ENCODE results near the gene DYNLRB1. TPM values are rescaled to one million over a fixed set of nuclear protein-coding genes. Genes with fewer than 3 reads are reported as not detected.
"Not testable (repeated sequence)": the region's sequence is repeated elsewhere in the genome, so short reads cannot be mapped to it uniquely, and the experiment has no call there.

The DYNLRB1 gene
- total and polyA plus RNA-seq, 10 of the 15 experiments (the other 5 are each of a cell fraction or from before 2014, with no cell fraction given), result 87.9 to 313 (median 153) TPM

DNA sequence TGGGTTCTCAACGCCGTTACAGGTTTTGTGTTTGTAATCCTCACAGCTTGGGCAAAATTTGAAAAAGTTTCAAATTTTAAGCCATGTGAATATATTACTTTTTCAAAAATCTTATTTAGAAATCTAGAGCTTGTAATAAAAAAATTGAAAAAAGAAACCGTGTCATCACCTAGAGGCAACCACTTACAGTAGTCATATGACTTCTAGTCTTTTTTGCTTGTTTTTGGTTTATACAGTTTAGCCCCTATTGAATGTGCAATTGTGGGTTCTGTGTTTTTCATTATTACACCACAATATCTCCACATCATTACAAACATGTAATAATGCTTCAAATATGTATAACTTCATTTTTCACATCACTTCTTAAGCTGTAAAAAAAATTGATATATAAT is 888 bp downstream of the DYNLRB1 start:
- no TSS peak for BruUV-seq (replicated peaks)

DNA sequence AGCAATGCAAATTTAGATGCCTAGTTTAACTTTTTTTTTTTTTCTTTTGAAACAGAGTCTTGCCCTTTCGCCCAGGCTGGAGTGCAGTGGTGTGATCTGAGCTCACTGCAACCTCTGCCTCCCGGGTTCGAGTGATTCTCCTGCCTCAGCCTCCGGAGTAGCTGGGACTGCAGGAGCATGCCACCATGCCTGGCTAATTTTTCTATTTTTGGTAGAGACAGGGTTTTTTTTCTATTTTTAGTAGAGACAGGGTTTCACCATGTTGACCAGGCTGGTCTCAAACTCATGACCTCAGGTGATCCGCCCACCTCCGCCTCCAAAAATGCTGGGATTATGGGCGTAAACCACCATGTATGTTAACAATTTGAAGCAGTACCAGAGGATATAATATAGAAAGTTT is 2.6 kb downstream of the DYNLRB1 start:
- H3K27ac ChIP-seq (ENCODE audit: control insufficient read depth, insufficient read depth); H2AFZ ChIP-seq (ENCODE audit: control insufficient read depth, low read depth, low read length); POLR2A ChIA-PET; DNase-seq (ENCODE audit: low read depth, low spot score); H3K9me3 ChIP-seq (replicated peaks; ENCODE audit: control insufficient read depth, insufficient read depth, low read length); H4K20me1 ChIP-seq (ENCODE audit: control insufficient read depth, insufficient read depth); BruUV-seq (replicated peaks); FAIRE-seq; H3K4me2 ChIP-seq (ENCODE audit: control insufficient read depth, insufficient read depth); ATAC-seq; H3K27me3 ChIP-seq (replicated peaks in 1 of 2; ENCODE audit: control insufficient read depth in 2 of 2, insufficient read depth in 2 of 2, low read length in 1 of 2); H3K9ac ChIP-seq (ENCODE audit: control insufficient read depth, insufficient read depth, low read length); H3K4me3 ChIP-seq; H3K36me3 ChIP-seq (ENCODE audit: control insufficient read depth in 2 of 2, insufficient read depth in 2 of 2, low read length in 1 of 2): not testable (repeated sequence)
- intact Hi-C loops (cut with micrococcal nuclease; ENCODE audit: unreplicated experiment) (loop anchor here (5.0 kb wide), 2 partner anchors 42 to 152 kb away; no protein-coding TSS in a partner anchor), in situ Hi-C loops (cut with MboI) (loop anchor here (5.0 kb wide), 1 partner anchor 207 kb away; no protein-coding TSS in a partner anchor)
- peaks cover 50% of the 10 kb centered on the region for H3K79me2 ChIP-seq (ENCODE audit: control insufficient read depth, insufficient read depth, low read length)
- 84% methylated on average over 7 of the region's 7 CpGs for WGBS (ENCODE audit: insufficient coverage, insufficient replicate concordance, low lambda C conversion rate, missing lambda C conversion rate)
- ChIA-PET RAD21 (ENCODE audit: unreplicated experiment) (interaction anchor here (0.8 to 5.0 kb wide), 3 partner anchors 9 to 206 kb away, joined by 3 to 45 read pairs (median 4); no protein-coding TSS in a partner anchor), CTCF (interaction anchor here (0.6 to 5.3 kb wide), 4 partner anchors 9 to 206 kb away, joined by 3 to 61 read pairs (median 10); no protein-coding TSS in a partner anchor), SMC1A (ENCODE audit: uncharacterized antibody, unreplicated experiment) (interaction anchor here (0.6 kb wide), 1 partner anchor 9 kb away, joined by 3 read pairs; no protein-coding TSS in a partner anchor)
- H3K4me1 ChIP-seq (ENCODE audit: control insufficient read depth, insufficient read depth, low read length), result peaks cover 14% of the 10 kb centered on the region

More for the DNA sequence above, 888 bp downstream of the DYNLRB1 start:
- Histone ChIP-seq H3K9me3 (replicated peaks; ENCODE audit: control insufficient read depth, insufficient read depth, low read length) (no peaks in the 10 kb centered on the region), H3K4me3 (peak overlapping the region; percentile 82), H3K27me3 (replicated peaks in 1 of 2; ENCODE audit: control insufficient read depth in 2 of 2, insufficient read depth in 2 of 2, low read length in 1 of 2) (no peaks in the 10 kb centered on the region), H3K4me2 (ENCODE audit: control insufficient read depth, insufficient read depth) (peak overlapping the region; percentile 73), H3K36me3 (ENCODE audit: control insufficient read depth in 2 of 2, insufficient read depth in 2 of 2, low read length in 1 of 2) (peaks cover 0 to 9% of the 10 kb centered on the region in 2 experiments; a peak in 1 of 4 replicates), H3K79me2 (ENCODE audit: control insufficient read depth, insufficient read depth, low read length) (peaks cover 40% of the 10 kb centered on the region), H3K27ac (ENCODE audit: control insufficient read depth, insufficient read depth) (peak overlapping the region; percentile 78), H3K4me1 (ENCODE audit: control insufficient read depth, insufficient read depth, low read length) (peaks cover 10% of the 10 kb centered on the region), H3K9ac (ENCODE audit: control insufficient read depth, insufficient read depth, low read length) (peak overlapping the region; percentile 86), H2AFZ (ENCODE audit: control insufficient read depth, low read depth, low read length) (peak overlapping the region; percentile 71), H4K20me1 (ENCODE audit: control insufficient read depth, insufficient read depth) (peaks cover 4% of the 10 kb centered on the region; the same call in 1 of the 2 replicates)
- FAIRE-seq (peak; percentile 69), ATAC-seq (no peak), DNase-seq (ENCODE audit: low read depth, low spot score) (no peak)
- ChIA-PET SMC1A (ENCODE audit: uncharacterized antibody, unreplicated experiment) (interaction anchor here (0.5 to 4.3 kb wide), 16 partner anchors 8 to 268 kb away, joined by 3 to 35 read pairs (median 3); partner anchors contain the start of gene ITCH), RAD21 (ENCODE audit: unreplicated experiment) (interaction anchor here (0.7 to 5.0 kb wide), 13 partner anchors 22 to 253 kb away, joined by 3 to 45 read pairs (median 5); partner anchors contain the start of genes ITCH and PIGU), CTCF (interaction anchor here (0.7 to 5.3 kb wide), 20 partner anchors 11 to 301 kb away, joined by 3 to 61 read pairs (median 4); partner anchors contain the start of gene TP53INP2), POLR2A (interaction anchor here (0.6 to 2.7 kb wide), 8 partner anchors 154 to 1023 kb away, joined by 3 to 21 read pairs (median 5); partner anchors contain the start of genes AHCY, ITCH and TP53INP2)
- TF ChIP-seq, protein P1, sequence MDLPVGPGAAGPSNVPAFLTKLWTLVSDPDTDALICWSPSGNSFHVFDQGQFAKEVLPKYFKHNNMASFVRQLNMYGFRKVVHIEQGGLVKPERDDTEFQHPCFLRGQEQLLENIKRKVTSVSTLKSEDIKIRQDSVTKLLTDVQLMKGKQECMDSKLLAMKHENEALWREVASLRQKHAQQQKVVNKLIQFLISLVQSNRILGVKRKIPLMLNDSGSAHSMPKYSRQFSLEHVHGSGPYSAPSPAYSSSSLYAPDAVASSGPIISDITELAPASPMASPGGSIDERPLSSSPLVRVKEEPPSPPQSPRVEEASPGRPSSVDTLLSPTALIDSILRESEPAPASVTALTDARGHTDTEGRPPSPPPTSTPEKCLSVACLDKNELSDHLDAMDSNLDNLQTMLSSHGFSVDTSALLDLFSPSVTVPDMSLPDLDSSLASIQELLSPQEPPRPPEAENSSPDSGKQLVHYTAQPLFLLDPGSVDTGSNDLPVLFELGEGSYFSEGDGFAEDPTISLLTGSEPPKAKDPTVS (IDR thresholded peaks at IDR 0.05; ENCODE audit: low read depth, low read length), result no peak
- TF ChIP-seq WRNIP1 (IDR thresholded peaks at IDR 0.05; ENCODE audit: borderline replicate concordance, low read depth, low read length) (no peak), JUND (IDR thresholded peaks at IDR 0.05; ENCODE audit: low read depth, low read length) (no peak), MTA2 (IDR thresholded peaks at IDR 0.05; ENCODE audit: low read depth) (no peak), TCF12 (IDR thresholded peaks at IDR 0.05; ENCODE audit: low read depth, low read length) (no peak), ZNF207 (IDR thresholded peaks at IDR 0.05; ENCODE audit: borderline replicate concordance) (no peak), SRF (IDR thresholded peaks at IDR 0.05; ENCODE audit: low read depth in 2 of 2, low read length in 2 of 2) (no peak), ZSCAN29 (IDR thresholded peaks at IDR 0.05) (no peak), IRF4 (IDR thresholded peaks at IDR 0.05; ENCODE audit: low read depth, low read length) (no peak), NR2C1 (IDR thresholded peaks at IDR 0.05) (no peak), ZNF274 (IDR thresholded peaks at IDR 0.05; ENCODE audit: insufficient read depth, insufficient read length) (no peak)
- TF ChIP-seq, protein P2, sequence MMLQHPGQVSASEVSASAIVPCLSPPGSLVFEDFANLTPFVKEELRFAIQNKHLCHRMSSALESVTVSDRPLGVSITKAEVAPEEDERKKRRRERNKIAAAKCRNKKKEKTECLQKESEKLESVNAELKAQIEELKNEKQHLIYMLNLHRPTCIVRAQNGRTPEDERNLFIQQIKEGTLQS (IDR thresholded peaks at IDR 0.05; ENCODE audit: borderline replicate concordance, extremely low read depth, low read depth, low read length), result no peak
- TF ChIP-seq, protein P3, sequence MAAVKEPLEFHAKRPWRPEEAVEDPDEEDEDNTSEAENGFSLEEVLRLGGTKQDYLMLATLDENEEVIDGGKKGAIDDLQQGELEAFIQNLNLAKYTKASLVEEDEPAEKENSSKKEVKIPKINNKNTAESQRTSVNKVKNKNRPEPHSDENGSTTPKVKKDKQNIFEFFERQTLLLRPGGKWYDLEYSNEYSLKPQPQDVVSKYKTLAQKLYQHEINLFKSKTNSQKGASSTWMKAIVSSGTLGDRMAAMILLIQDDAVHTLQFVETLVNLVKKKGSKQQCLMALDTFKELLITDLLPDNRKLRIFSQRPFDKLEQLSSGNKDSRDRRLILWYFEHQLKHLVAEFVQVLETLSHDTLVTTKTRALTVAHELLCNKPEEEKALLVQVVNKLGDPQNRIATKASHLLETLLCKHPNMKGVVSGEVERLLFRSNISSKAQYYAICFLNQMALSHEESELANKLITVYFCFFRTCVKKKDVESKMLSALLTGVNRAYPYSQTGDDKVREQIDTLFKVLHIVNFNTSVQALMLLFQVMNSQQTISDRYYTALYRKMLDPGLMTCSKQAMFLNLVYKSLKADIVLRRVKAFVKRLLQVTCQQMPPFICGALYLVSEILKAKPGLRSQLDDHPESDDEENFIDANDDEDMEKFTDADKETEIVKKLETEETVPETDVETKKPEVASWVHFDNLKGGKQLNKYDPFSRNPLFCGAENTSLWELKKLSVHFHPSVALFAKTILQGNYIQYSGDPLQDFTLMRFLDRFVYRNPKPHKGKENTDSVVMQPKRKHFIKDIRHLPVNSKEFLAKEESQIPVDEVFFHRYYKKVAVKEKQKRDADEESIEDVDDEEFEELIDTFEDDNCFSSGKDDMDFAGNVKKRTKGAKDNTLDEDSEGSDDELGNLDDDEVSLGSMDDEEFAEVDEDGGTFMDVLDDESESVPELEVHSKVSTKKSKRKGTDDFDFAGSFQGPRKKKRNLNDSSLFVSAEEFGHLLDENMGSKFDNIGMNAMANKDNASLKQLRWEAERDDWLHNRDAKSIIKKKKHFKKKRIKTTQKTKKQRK (IDR thresholded peaks at IDR 0.05; ENCODE audit: low read depth, low read length), result no peak
- intact Hi-C loops (cut with micrococcal nuclease; ENCODE audit: unreplicated experiment), result loop anchor here (5.0 kb wide), 2 partner anchors 40 to 150 kb away; no protein-coding TSS in a partner anchor
- whole genome bisulfite sequencing (ENCODE audit: insufficient coverage, insufficient replicate concordance, low lambda C conversion rate, missing lambda C conversion rate), result 2% methylated on average over 3 of the region's 3 CpGs
- in situ Hi-C loops (cut with MboI), result loop anchor here (5.0 kb wide), 1 partner anchor 205 kb away; no protein-coding TSS in a partner anchor
